Upper lobe of left lung (tissue), 6 donors: ENCODE results near the gene DTNB. TPM values are rescaled to one million over a fixed set of nuclear protein-coding genes. Genes with fewer than 3 reads are reported as not detected.

Source experiments
- ATAC-seq, 2 donors: fragments of 200-7000 bp; cut with Tn5 transposase; one replicate each; pipeline ENCODE4 v1.9.1; 2022; ENCODE audit warnings: mild to moderate bottlenecking in 2 of 2, moderate library complexity in 2 of 2; ENCODE audit not compliant: low FRiP score in 2 of 2
- DNase-seq, 2 donors: peaks; one replicate each; pipeline ENCODE4 v3.0.0-alpha.2; 2019 to 2020
- H3K27ac ChIP-seq, 4 donors: fragments of 200-600 bp; sonication (generic); one replicate each; pipeline ENCODE4 v1.5.1; 2016 to 2019
- H3K27me3 ChIP-seq, 4 donors: fragments of 200-600 bp; sonication (generic); one replicate each; pipeline ENCODE4 v1.5.1; 2017 to 2019
- H3K36me3 ChIP-seq, 4 donors: fragments of 200-600 bp; sonication (generic); one replicate each; pipeline ENCODE4 v1.5.1; 2016 to 2019
- H3K4me1 ChIP-seq, 4 donors: fragments of 200-600 bp; sonication (generic); one replicate each; pipeline ENCODE4 v1.5.1; 2018 to 2019
- H3K4me3 ChIP-seq, 4 donors: fragments of 200-600 bp; sonication (generic); one replicate each; pipeline ENCODE4 v1.5.1; 2017 to 2019; ENCODE audit warnings: mild to moderate bottlenecking in 2 of 4, moderate library complexity in 1 of 4
- H3K9me3 ChIP-seq, 4 donors: fragments of 200-600 bp; sonication (generic); one replicate each; pipeline ENCODE4 v1.5.1; 2018 to 2019
- EP300 ChIP-seq, 4 donors: sonication (generic); formaldehyde crosslinking; IDR thresholded peaks; one replicate each; pipeline ENCODE4 v1.5.1; 2017; ENCODE audit warnings: antibody characterized with exemption in 4 of 4, control low read depth in 2 of 4
- POLR2A ChIP-seq, 4 donors: fragments of 450-650 bp; IDR thresholded peaks; one replicate each; pipeline ENCODE4 v1.5.1; 2016 to 2017; ENCODE audit warnings: antibody characterized with exemption in 4 of 4, mild to moderate bottlenecking in 2 of 4
- POLR2AphosphoS5 ChIP-seq, 2 donors: sonication (generic); formaldehyde crosslinking; IDR thresholded peaks; one replicate each; pipeline ENCODE4 v1.5.1; 2017; ENCODE audit warnings: antibody characterized with exemption in 2 of 2
- WGBS, 2 donors: methylation state at CpG; one replicate each; pipeline ENCODE4 v1.1.5; 2017 to 2018; 5-methylcytosine and 5-hydroxymethylcytosine counted together
- total RNA-seq, 6 donors: library from RNA; depleted of rRNA in 4 of 6; stranded (reverse); fragments of >200 nt in 4 of 6; gene quantifications; one replicate each; pipeline versions ENCODE4 v1.1.0 to v1.2.1, GENCODE V29; 2016 to 2021
- TF ChIP-seq, protein P1 (sequence below), 6 experiments: fragments of 450-650 bp in 4 of 6; fragments of 200-600 bp in 2 of 6; sonication (generic) in 2 of 6; IDR thresholded peaks; one replicate each; pipeline ENCODE4 v1.5.1; 2016 to 2019; ENCODE audit warnings: antibody characterized with exemption in 6 of 6
- donor health status: DM: no; HTN: no; CAD: no; lungs with moderate emphysema.
- donor health status: DM: no; HTN: yes; CAD: no; lungs with severe emphysema.

The DTNB gene
- total RNA-seq, 6 donors from 2014 or later, result 19.3 to 59.7 (median 25.6) TPM

DNA sequence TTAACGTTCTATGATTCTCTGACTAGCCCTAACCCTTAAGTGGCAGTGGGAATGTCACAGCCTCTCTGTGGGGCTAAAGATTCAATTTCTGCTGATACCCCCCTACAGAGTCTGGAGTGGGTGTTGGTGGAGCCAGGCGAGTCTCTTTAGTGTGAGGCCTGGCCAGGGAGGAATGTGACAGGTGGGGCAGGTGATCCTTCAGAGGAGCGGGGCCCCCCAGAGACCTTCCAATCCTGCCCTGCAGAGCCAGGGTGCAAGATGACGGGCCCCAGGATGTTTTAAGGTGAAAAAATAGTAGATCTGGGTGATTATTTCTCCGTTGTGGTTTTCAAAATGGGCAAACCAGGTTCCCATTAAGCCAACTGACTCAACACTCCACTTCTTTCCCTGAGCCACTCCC, 303.5 kb downstream of the DTNB start:
- Histone ChIP-seq H3K9me3 (no peaks in the 10 kb centered on the region), H3K27ac (no peak overlapping the region), H3K4me1 (peaks cover 0 to 4% (median 0%) of the 10 kb centered on the region in 4 donors), H3K27me3 (no peaks in the 10 kb centered on the region), H3K36me3 (no peaks in the 10 kb centered on the region), H3K4me3 (no peak overlapping the region)
- 73 to 75% methylated on average over 5 of the region's 5 CpGs for WGBS, 2 donors
- TF ChIP-seq, protein P1, sequence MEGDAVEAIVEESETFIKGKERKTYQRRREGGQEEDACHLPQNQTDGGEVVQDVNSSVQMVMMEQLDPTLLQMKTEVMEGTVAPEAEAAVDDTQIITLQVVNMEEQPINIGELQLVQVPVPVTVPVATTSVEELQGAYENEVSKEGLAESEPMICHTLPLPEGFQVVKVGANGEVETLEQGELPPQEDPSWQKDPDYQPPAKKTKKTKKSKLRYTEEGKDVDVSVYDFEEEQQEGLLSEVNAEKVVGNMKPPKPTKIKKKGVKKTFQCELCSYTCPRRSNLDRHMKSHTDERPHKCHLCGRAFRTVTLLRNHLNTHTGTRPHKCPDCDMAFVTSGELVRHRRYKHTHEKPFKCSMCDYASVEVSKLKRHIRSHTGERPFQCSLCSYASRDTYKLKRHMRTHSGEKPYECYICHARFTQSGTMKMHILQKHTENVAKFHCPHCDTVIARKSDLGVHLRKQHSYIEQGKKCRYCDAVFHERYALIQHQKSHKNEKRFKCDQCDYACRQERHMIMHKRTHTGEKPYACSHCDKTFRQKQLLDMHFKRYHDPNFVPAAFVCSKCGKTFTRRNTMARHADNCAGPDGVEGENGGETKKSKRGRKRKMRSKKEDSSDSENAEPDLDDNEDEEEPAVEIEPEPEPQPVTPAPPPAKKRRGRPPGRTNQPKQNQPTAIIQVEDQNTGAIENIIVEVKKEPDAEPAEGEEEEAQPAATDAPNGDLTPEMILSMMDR (IDR thresholded peaks at IDR 0.05), result no peak
- no peak for TF ChIP-seq POLR2AphosphoS5 (IDR thresholded peaks at IDR 0.05)
- no peak for TF ChIP-seq POLR2A (IDR thresholded peaks at IDR 0.05)
- TF ChIP-seq EP300 (IDR thresholded peaks at IDR 0.05), result no peak
- ATAC-seq (no peak), DNase-seq (no peak)

- Histone ChIP-seq H3K27ac (no peak overlapping the region), H3K36me3 (no peaks in the 10 kb centered on the region), H3K9me3 (no peaks in the 10 kb centered on the region), H3K4me3 (no peak overlapping the region), H3K27me3 (no peaks in the 10 kb centered on the region), H3K4me1 (peaks cover 0 to 4% (median 0%) of the 10 kb centered on the region in 4 donors)
- DNase-seq, result no peak
- TF ChIP-seq, protein P1 (IDR thresholded peaks at IDR 0.05), result no peak
- no peak for TF ChIP-seq EP300 (IDR thresholded peaks at IDR 0.05)
- 60 to 67% methylated on average over 4 of the region's 4 CpGs for WGBS, 2 donors
- no peak for ATAC-seq
Measured at GRCh38 chr2:25369439-25369838, 303.9 kb downstream of the DTNB start.

GRCh38 chr2:25368660-25369059, 304.7 kb downstream of the DTNB start:
- TF ChIP-seq, protein P1 (IDR thresholded peaks at IDR 0.05), result no peak
- TF ChIP-seq EP300 (IDR thresholded peaks at IDR 0.05) (no peak), POLR2AphosphoS5 (IDR thresholded peaks at IDR 0.05) (no peak), POLR2A (IDR thresholded peaks at IDR 0.05) (no peak)
- Histone ChIP-seq H3K4me3 (no peak overlapping the region), H3K36me3 (no peaks in the 10 kb centered on the region), H3K9me3 (no peaks in the 10 kb centered on the region), H3K27ac (no peak overlapping the region), H3K4me1 (peaks cover 0 to 4% (median 0%) of the 10 kb centered on the region in 4 donors), H3K27me3 (no peaks in the 10 kb centered on the region)
- 83 to 85% methylated on average over 4 of the region's 4 CpGs for WGBS, 2 donors
- no peak for DNase-seq
- peak in 1 of 2 donors; percentile 51 for ATAC-seq

GRCh38 chr2:25367296-25367695, 306.1 kb downstream of the DTNB start:
- no peak for ATAC-seq
- no peak for DNase-seq
- 86 to 90% methylated on average over 6 to 9 of the region's 9 CpGs for WGBS, 2 donors
- H3K4me1 ChIP-seq, result peaks cover 0 to 6% (median 4%) of the 10 kb centered on the region in 4 donors
- TF ChIP-seq EP300 (IDR thresholded peaks at IDR 0.05), result no peak
- TF ChIP-seq, protein P1 (IDR thresholded peaks at IDR 0.05), result no peak
- TF ChIP-seq POLR2A (IDR thresholded peaks at IDR 0.05), result no peak
- no peak for TF ChIP-seq POLR2AphosphoS5 (IDR thresholded peaks at IDR 0.05)
- H3K9me3 ChIP-seq, result no peaks in the 10 kb centered on the region
- no peaks in the 10 kb centered on the region for H3K27me3 ChIP-seq
- no peak overlapping the region for H3K27ac ChIP-seq
- H3K36me3 ChIP-seq, result no peaks in the 10 kb centered on the region
- no peak overlapping the region for H3K4me3 ChIP-seq

DNA sequence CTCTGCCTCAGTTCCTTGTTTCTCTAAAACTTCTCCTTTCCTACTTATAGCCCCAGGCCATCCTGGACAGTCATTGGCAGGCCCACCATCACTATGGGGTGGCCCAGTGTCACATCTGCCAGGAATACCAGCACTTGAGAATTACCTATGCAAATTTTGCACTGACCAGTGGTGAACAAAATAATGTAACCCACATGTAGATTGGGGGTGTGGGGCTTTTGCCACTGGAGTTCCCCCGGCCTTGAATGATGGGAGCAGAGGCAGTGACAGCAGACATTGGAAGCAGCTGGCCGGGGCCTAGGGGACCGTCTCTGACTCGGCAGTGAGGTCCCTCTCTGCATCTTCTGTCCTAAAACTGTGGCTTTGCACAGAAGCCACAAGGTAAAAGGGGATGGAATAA, 306.7 kb downstream of the DTNB start:
- no peaks in the 10 kb centered on the region for H3K27me3 ChIP-seq
- no peak overlapping the region for H3K4me3 ChIP-seq
- 96 to 97% methylated on average over 4 of the region's 4 CpGs for WGBS, 2 donors
- TF ChIP-seq POLR2A (IDR thresholded peaks at IDR 0.05) (no peak), POLR2AphosphoS5 (IDR thresholded peaks at IDR 0.05) (no peak), EP300 (IDR thresholded peaks at IDR 0.05) (no peak)
- ATAC-seq, result no peak
- no peaks in the 10 kb centered on the region for H3K9me3 ChIP-seq
- peaks cover 0 to 8% (median 5%) of the 10 kb centered on the region in 4 donors for H3K4me1 ChIP-seq
- H3K36me3 ChIP-seq, result no peaks in the 10 kb centered on the region
- no peak for DNase-seq
- H3K27ac ChIP-seq, result no peak overlapping the region
